Measurements from ENCODE around the gene PARP11.

- TF ChIP-seq CTCF (conservative IDR thresholded peaks at IDR 0.05 in 1 of 2, IDR thresholded peaks at IDR 0.05 in 1 of 2; ENCODE audit: extremely low read depth in 1 of 2, insufficient read depth in 1 of 2, low read depth in 1 of 2, low read length in 2 of 2) (no peak), EZH2 (IDR thresholded peaks at IDR 0.05; ENCODE audit: borderline replicate concordance, low read length) (no peak)
Measured at GRCh38 chr12:3871356-3871755, 1.8 kb downstream of the PARP11 start.

Measured in mammary epithelial cell (primary cell).